Left ventricle myocardium superior (tissue), 1 donor: ENCODE measurements around the gene RSPH3. TPM values are rescaled to one million over a fixed set of nuclear protein-coding genes. Genes with fewer than 3 reads are reported as not detected.
"Not testable (repeated sequence)": the region's sequence is repeated elsewhere in the genome, so short reads cannot be mapped to it uniquely, and the experiment has no call there.

ENCODE experiments used
- ATAC-seq: fragments of 200-7000 bp; cut with Tn5 transposase; one replicate; pipeline ENCODE4 v1.9.1; 2020; ENCODE audit warnings: mild to moderate bottlenecking, moderate library complexity
- DNase-seq: peaks from one replicate; pipeline ENCODE4 v3.0.0-alpha.2; 2020
- intact Hi-C: fragments of 100-400 bp; cut with micrococcal nuclease; formaldehyde crosslinking; loops from one replicate; pipeline ENCODE4 v1.11.0; 2022
- total RNA-seq: library from RNA; stranded (reverse); fragmentation: NEBNext Ultra II Directional; extraction: Animal tissue kit (Norgen Biotek cat#: 25700); gene quantifications from one replicate; pipeline ENCODE4 v1.2.1, GENCODE V29; 2021
- donor health status: DM: no; HTN: yes; CAD: no; lungs with severe emphysema.

RSPH3 gene
- total RNA-seq, 1 donor from 2014 or later = 12.1 TPM

GRCh38 chr6:158993639-158994038 is 6.4 kb downstream of the RSPH3 start:
- ATAC-seq (no peak), DNase-seq (no peak)
- intact Hi-C loops = no loop called here

- DNase-seq (no peak), ATAC-seq (no peak)
- intact Hi-C loops = no loop called here
These were observed 8.8 kb downstream of the RSPH3 start for GRCh38 chr6:158991017-158991723.

GRCh38 chr6:158989711-158990110 is 10.3 kb downstream of the RSPH3 start:
- ATAC-seq, intact Hi-C loops, DNase-seq: not testable (repeated sequence)

DNA sequence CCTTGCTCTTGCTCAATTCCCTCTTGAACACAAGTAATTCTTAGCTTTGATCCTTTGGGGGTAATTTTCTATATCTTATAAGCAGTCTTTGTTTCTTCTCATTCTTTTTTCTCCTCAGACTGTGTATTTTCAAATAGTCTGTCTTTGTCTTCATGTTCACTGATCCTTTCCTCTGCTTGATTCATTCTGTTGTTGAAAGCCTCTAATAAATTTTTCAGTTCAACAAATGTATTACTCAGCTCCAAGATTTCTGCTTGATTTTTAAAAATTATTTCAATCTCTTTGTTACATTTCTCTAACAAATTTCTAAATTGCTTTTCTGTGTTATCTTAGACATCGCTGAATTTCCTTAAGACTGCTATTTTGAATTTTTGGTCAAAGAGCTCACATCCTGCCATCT is 11.5 kb downstream of the RSPH3 start:
- intact Hi-C loops = no loop called here
- no peak for DNase-seq

DNA sequence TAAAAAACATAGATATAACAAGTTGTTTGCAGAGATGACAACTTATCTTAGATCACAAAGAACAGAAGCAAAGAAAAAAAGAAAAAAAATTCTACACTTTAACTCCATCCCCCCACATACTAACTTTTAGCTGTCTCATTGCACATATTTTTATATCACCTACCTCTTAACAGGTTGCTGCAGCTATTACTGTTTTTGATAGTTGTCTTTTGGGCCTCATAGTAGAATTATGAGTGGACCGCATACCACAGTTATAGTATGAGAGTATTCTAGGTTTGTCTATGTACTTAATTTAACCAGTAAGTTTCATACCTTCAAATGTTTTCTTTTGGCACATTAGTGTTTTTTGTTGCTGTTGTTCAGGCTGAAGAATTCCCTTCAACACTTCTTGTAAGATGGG is 12.3 kb downstream of the RSPH3 start:
- intact Hi-C loops = no loop called here
- ATAC-seq = no peak

More for the DNA sequence above, 11.5 kb downstream of the RSPH3 start:
- ATAC-seq = no peak

GRCh38 chr6:158978757-158979156 is 21.2 kb downstream of the RSPH3 start:
- ATAC-seq = no peak
- intact Hi-C loops = no loop called here
- DNase-seq = no peak

More for the DNA sequence above, 12.3 kb downstream of the RSPH3 start:
- no peak for DNase-seq

DNA sequence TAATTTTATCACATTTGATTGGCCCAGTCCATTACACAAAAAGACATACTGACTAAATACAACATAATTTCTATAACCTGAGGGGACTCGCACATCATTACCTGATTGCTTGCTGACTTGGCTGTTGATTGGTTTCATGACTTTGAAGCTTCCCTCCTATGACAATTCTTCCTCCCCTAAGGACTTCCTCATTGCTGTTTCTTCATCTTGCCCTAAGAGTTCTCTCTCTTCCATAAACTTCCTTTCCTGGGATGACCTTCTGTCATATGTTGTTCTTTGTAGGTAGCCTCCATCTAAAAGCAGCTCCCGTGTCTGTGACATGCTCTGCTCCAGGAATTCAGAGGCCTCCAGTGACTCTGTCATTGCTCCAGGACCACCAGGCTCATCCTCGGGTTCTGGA is 22.6 kb downstream of the RSPH3 start:
- intact Hi-C loops = no loop called here
- DNase-seq (no peak), ATAC-seq (no peak)

GRCh38 chr6:158972241-158973233 is 27.5 kb downstream of the RSPH3 start:
- intact Hi-C loops = loop anchor here (5.0 kb wide), 1 partner anchor 265 kb away; no protein-coding TSS in a partner anchor
- DNase-seq = no peak
- peak; percentile 51 for ATAC-seq

GRCh38 chr6:158970640-158971275 is 29.2 kb downstream of the RSPH3 start:
- no peak for DNase-seq
- peak; percentile 73 for ATAC-seq
- intact Hi-C loops = loop anchor here (5.0 kb wide), 1 partner anchor 263 kb away; no protein-coding TSS in a partner anchor

DNA sequence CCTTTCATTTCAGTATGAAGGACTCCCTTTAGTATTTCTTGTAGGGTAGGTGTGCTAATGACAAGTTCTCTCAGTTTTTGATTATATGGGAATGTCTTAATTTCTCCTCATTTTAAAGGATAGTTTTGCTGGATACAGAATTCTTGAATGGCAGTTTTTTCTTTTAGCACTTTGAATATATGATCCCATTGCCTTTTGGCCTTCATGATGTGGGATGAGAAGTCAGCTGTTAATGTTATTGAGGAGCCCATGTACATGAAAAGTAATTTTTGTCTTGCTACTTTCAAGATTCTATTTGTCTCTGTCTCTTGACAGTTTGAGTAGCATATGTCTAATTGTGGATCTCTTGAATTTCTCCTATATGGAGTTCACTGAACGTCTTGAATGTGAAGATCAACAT is 30.9 kb downstream of the RSPH3 start:
- no peak for ATAC-seq
- intact Hi-C loops = no loop called here
- no peak for DNase-seq

DNA sequence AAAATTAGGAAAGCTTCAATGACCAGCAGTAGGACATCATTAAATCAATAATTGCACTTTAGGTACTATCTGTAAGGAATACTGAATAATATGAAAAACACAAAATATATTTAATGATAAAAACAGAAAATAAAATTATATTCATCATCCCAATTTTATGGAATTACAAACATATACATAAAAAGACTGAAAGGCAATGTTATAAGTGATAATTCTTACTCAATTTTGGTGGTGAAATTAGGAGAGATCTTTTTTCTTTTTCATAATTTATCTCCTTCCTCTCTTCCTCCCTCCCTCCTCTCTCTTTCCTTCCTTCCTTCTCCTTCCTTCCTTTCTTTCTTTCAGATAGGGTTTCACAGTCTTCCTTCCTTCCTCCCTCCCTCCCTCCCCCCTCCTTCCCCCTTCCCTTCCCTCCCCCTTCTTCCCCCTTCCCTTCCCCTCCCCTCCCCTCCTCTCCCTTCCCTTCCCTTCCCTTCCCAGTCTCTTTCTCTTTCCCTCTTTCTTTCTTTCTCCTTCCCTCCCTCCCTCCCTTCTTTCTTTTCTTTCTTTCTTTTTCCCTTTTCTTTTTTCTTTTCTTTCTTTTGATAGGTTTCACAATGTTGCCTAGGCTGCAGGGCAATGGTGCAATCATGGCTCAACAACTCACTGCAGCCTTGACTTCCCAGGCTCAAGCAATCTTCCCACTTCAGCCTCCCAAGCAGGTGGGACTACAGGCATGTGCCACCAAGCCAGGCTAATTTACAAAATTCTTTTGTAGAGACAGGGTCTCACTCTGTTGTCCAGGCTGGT is 36.8 kb downstream of the RSPH3 start:
- intact Hi-C loops = no loop called here
- DNase-seq (no peak), ATAC-seq (no peak)

GRCh38 chr6:158962371-158962770 is 37.6 kb downstream of the RSPH3 start:
- intact Hi-C loops = no loop called here
- DNase-seq = no peak
- no peak for ATAC-seq

DNA sequence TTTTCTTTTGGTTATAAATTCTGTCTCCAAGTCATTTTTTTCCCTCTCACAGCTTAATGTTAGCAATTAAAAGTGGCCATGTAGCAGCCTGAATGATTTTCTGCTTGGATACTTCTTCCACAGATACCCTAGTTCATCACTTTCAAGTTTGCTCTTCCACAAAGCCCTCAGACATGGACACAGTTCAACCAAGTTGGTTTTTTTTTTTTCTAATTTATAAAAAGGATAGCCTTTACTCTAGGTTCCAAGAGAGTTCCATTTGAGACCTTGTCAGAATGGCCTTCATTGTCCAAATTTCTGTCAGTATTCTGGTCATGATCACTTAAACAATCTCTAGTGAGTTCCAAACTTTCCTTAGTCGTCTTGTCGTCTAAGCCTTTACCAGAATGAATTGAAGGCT is 40.0 kb downstream of the RSPH3 start:
- DNase-seq (no peak), ATAC-seq (no peak)
- intact Hi-C loops = no loop called here

GRCh38 chr6:158959552-158959951 is 40.5 kb downstream of the RSPH3 start:
- DNase-seq (no peak), ATAC-seq (no peak)
- intact Hi-C loops = no loop called here

DNA sequence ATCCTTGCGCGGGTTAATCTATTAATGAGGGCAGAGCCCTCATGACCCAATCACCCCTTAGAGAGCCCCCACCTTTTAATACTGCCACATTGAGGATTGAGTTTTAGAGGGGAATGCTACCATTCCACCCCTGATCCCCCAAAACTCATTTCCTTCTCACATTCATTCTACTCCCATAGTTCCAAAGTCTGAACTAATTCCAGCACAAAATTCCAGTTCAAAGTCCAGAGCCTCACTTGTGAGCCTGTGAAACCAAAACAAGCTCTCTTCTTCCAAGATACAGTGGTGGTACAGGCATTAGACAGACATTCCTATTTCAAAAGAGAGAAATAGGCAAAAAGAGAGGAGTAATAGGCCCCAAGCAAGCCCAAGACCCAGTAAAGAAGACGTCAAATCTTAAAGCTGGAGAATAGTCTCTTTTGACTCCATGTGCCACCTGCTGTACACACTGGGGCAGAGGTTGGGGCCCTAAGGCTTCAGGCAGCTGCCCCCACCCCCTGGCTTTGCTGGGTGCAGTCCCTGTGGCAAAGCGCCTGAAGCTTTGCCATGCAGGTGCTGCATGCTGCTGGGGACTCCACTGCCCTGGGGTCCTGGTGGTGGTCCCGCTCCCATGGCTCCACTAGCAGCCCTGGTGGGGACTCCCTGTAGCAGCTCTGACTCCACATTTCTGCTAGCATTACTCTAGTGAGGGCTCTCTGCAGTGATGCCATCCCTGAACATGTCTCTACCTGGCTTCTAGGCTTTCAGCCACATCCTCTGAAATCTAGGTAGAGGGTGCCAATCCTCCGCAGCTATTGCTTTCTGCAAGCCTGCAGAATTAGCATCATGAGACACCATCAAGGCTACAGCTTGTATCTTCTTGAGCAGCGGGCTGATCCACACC is 41.3 kb downstream of the RSPH3 start:
- DNase-seq = no peak
- no peak for ATAC-seq
- intact Hi-C loops = no loop called here

DNA sequence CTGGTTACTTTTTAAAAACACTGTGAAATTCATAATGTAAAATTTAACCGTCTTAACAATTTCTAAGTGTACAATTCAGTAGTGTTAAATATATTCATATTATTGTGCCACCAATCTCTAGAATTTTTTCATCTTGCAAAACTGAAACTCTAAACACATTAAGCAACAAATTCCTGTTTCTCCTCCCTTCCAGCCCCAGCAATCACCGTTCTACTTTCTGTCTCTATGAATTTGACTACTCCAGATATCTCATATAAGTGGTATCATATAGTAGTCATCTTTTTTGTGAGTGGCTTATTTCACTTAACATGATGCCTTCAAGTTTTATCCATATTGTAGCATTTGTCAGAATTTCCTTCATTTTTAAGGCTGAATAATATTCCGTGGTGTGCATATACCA is 44.7 kb downstream of the RSPH3 start:
- ATAC-seq = no peak

DNA sequence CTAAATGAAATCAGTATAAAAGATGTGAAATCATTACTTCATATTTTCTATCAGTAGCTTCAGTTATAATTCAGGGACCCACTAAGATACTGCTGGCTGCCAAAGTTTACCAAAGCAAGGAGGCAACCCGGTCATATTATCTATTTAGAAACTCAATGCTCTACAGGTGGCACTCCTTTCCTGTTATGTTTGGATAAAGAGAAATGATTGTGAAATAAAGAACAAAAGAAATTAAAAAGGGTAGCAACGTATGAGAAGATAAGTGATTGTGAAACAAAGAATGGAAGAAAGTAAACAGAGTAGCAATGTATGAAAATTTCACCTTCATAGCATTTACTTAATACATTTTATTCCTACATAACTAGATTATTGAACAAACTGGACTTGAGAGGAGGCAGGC is 45.2 kb downstream of the RSPH3 start:
- DNase-seq (no peak), ATAC-seq (no peak)
- intact Hi-C loops = no loop called here

More for the DNA sequence above, 44.7 kb downstream of the RSPH3 start:
- intact Hi-C loops = no loop called here
- DNase-seq = no peak

DNA sequence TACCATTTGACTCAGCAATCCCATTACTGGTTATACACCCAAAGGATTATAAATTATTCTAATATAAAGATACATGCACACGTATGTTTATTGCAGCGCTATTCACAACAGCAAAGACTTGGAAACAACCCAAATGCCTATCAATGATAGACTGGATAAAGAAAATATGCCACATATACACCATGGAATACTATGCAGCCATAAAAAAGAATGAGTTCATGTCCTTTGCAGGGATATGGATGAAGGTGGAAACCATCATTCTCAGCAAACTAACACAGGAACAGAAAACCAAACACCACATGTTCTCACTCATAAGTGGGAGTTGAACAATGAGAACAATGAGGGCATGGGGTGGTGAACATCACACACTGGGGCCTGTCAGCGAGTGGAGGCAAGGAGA is 48.0 kb downstream of the RSPH3 start:
- intact Hi-C loops, ATAC-seq, DNase-seq: not testable (repeated sequence)
